ENCODE data around the gene CCDC142.

The CCDC142 gene

GRCh38 chr2:74441690-74442482 lies 40.9 kb downstream of the CCDC142 start, which contains the start of gene RTKN:
RTKN (minus strand) TSS chr2:74441937; CDS start chr2:74441816, 121 bp downstream.
- Histone ChIP-seq H3K9ac (ENCODE audit: low read length) (no peak within 1 kb of the TSS), H3K9me3 (replicated peaks; ENCODE audit: insufficient read depth, low read length) (no peaks in the 10 kb centered on the region), H4K20me1 (ENCODE audit: insufficient read depth, low read length) (no peaks in the 10 kb centered on the region), H3K27ac (ENCODE audit: low read length) (no peak within 1 kb of the TSS), H2AFZ (ENCODE audit: low read length) (peak within 1 kb of the TSS; percentile 98), H3F3A (ENCODE audit: insufficient read depth, low read length) (no peaks in the 10 kb centered on the region), H3K9me2 (replicated peaks; ENCODE audit: insufficient read depth, low read length) (no peaks in the 10 kb centered on the region), H3K79me2 (ENCODE audit: low read length) (no peaks in the 10 kb centered on the region), H3K36me3 (replicated peaks; ENCODE audit: insufficient read depth, low read length) (no peaks in the 10 kb centered on the region), H3K27me3 (replicated peaks; ENCODE audit: insufficient read depth, low read length) (peaks cover 31% of the 10 kb centered on the region), H3K4me1 (ENCODE audit: low read length) (peaks cover 5% of the 10 kb centered on the region), H3K4me2 (ENCODE audit: low read depth, low read length) (peak within 1 kb of the TSS; percentile 89), H3K4me3 (ENCODE audit: low read length) (peak within 1 kb of the TSS; percentile 58)
- DNase-seq: peak; percentile 37
- TF ChIP-seq EZH2 (optimal IDR thresholded peaks at IDR 0.05; ENCODE audit: low read depth, low read length) (no peak), EZH2phosphoT487 (IDR thresholded peaks at IDR 0.05; ENCODE audit: low read length) (no peak)
- TF ChIP-seq, protein P1, sequence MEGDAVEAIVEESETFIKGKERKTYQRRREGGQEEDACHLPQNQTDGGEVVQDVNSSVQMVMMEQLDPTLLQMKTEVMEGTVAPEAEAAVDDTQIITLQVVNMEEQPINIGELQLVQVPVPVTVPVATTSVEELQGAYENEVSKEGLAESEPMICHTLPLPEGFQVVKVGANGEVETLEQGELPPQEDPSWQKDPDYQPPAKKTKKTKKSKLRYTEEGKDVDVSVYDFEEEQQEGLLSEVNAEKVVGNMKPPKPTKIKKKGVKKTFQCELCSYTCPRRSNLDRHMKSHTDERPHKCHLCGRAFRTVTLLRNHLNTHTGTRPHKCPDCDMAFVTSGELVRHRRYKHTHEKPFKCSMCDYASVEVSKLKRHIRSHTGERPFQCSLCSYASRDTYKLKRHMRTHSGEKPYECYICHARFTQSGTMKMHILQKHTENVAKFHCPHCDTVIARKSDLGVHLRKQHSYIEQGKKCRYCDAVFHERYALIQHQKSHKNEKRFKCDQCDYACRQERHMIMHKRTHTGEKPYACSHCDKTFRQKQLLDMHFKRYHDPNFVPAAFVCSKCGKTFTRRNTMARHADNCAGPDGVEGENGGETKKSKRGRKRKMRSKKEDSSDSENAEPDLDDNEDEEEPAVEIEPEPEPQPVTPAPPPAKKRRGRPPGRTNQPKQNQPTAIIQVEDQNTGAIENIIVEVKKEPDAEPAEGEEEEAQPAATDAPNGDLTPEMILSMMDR (IDR thresholded peaks at IDR 0.05; ENCODE audit: low read length): no peak

DNA sequence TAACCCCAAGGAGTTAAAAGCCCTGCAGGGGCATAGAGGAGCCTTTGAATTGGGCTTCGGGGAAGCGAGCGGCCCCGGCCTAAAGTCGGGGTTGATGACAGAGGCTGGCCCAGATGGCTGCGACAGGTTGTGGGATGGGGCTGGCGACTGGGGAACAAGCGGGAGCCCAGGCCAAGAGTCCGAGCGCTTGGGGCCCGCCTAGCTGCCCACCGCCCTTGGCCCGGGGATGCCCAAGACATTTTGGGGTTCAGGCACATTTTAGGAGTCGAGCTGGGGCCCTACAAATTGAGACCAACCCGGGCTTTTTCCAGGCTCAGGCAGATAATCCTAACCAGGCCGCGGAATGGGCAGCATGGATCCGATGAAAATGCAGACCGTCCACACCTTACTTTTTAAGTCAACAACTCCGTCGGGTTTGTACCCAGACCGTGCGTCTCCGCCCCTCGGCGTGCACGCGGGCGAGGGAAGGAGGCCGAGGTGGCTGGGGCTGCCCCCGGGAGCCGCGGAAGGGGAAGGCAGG lies 41.6 kb downstream of the CCDC142 start:
- Histone ChIP-seq H3K4me2 (ENCODE audit: low read depth, low read length) (peak overlapping the region; percentile 85), H3K4me1 (ENCODE audit: low read length) (peaks cover 5% of the 10 kb centered on the region), H3K36me3 (replicated peaks; ENCODE audit: insufficient read depth, low read length) (no peaks in the 10 kb centered on the region), H3K27me3 (replicated peaks; ENCODE audit: insufficient read depth, low read length) (peaks cover 31% of the 10 kb centered on the region), H3K9ac (ENCODE audit: low read length) (no peak overlapping the region), H3K9me3 (replicated peaks; ENCODE audit: insufficient read depth, low read length) (no peaks in the 10 kb centered on the region), H3K4me3 (ENCODE audit: low read length) (peak overlapping the region; percentile 40; the same call in 1 of the 2 replicates), H2AFZ (ENCODE audit: low read length) (peak overlapping the region; percentile 98), H3F3A (ENCODE audit: insufficient read depth, low read length) (no peaks in the 10 kb centered on the region), H3K9me2 (replicated peaks; ENCODE audit: insufficient read depth, low read length) (no peaks in the 10 kb centered on the region), H4K20me1 (ENCODE audit: insufficient read depth, low read length) (no peaks in the 10 kb centered on the region), H3K27ac (ENCODE audit: low read length) (no peak overlapping the region), H3K79me2 (ENCODE audit: low read length) (no peaks in the 10 kb centered on the region)
- no peak for DNase-seq
- TF ChIP-seq, protein P1 (IDR thresholded peaks at IDR 0.05; ENCODE audit: low read length): no peak
- no peak for TF ChIP-seq EZH2 (optimal IDR thresholded peaks at IDR 0.05; ENCODE audit: low read depth, low read length)
- TF ChIP-seq EZH2phosphoT487 (IDR thresholded peaks at IDR 0.05; ENCODE audit: low read length): no peak

DNA sequence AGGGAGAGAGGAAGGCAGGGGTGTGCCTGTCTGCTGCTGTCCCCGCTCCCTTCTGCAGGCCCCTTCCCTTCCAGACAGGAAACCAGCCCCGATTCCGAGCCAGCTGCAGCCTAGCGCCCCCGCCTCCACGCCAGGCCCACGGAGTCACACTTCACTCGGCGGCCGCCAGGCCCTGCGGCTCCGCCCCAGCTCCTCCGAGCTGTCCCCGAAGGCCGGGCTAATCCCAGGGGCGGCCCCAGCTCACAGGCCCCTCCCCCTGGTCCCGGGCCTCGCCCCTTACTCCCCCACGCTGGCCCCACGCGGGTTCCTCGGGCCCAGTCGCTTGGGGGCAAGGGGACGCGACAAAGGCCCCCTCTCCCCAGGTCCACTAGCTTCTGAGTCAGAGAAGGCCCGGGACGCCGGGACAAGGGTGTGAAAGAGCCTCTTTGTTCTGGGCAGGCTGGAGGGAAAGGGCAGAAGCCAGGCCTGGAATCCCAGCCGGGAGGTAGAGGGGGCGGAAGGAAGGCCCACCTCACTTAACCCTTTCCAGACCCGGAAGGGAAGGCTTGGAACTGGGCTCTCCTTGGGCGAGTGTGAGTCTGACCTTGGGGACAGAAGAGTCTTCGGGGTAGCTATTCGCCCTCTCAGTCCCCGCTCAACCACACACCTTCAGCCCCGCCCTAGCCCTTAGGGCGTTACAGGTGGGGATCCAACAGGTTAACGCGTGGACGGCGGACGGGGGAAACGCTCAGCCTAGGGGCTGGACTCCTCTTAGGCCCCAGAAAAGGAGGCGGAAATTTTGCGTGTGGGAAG lies 42.2 kb downstream of the CCDC142 start:
- Histone ChIP-seq H4K20me1 (ENCODE audit: insufficient read depth, low read length) (no peaks in the 10 kb centered on the region), H3K4me1 (ENCODE audit: low read length) (peaks cover 5% of the 10 kb centered on the region), H3K27ac (ENCODE audit: low read length) (no peak overlapping the region), H3K9ac (ENCODE audit: low read length) (peak overlapping the region; percentile 49; the same call in 1 of the 2 replicates), H3K4me3 (ENCODE audit: low read length) (peak overlapping the region; percentile 58), H3K79me2 (ENCODE audit: low read length) (no peaks in the 10 kb centered on the region), H3K9me2 (replicated peaks; ENCODE audit: insufficient read depth, low read length) (no peaks in the 10 kb centered on the region), H3K27me3 (replicated peaks; ENCODE audit: insufficient read depth, low read length) (peaks cover 31% of the 10 kb centered on the region), H3K4me2 (ENCODE audit: low read depth, low read length) (peak overlapping the region; percentile 89), H3K36me3 (replicated peaks; ENCODE audit: insufficient read depth, low read length) (no peaks in the 10 kb centered on the region), H3K9me3 (replicated peaks; ENCODE audit: insufficient read depth, low read length) (no peaks in the 10 kb centered on the region), H3F3A (ENCODE audit: insufficient read depth, low read length) (no peaks in the 10 kb centered on the region), H2AFZ (ENCODE audit: low read length) (peak overlapping the region; percentile 98)
- DNase-seq: peak; percentile 47
- TF ChIP-seq, protein P1 (IDR thresholded peaks at IDR 0.05; ENCODE audit: low read length): no peak
- TF ChIP-seq EZH2phosphoT487 (IDR thresholded peaks at IDR 0.05; ENCODE audit: low read length): no peak
- no peak for TF ChIP-seq EZH2 (optimal IDR thresholded peaks at IDR 0.05; ENCODE audit: low read depth, low read length)

Measured in MM.1S (cell line).